AG09319 (cell line): Measurements from ENCODE around the gene EFCAB11.

Source experiments
- DNase-seq: peaks from one replicate; pipeline ENCODE4 v3.0.0-alpha.2; 2010; ENCODE audit warnings: low read depth; ENCODE audit errors: extremely low read depth
- TF ChIP-seq, protein P1 (sequence below): IDR thresholded peaks from 2 replicates; pipeline ENCODE4 v1.5.1; 2011; ENCODE audit warnings: low read depth, mild to moderate bottlenecking, inconsistent platforms, low read length, moderate library complexity

The EFCAB11 gene

DNA sequence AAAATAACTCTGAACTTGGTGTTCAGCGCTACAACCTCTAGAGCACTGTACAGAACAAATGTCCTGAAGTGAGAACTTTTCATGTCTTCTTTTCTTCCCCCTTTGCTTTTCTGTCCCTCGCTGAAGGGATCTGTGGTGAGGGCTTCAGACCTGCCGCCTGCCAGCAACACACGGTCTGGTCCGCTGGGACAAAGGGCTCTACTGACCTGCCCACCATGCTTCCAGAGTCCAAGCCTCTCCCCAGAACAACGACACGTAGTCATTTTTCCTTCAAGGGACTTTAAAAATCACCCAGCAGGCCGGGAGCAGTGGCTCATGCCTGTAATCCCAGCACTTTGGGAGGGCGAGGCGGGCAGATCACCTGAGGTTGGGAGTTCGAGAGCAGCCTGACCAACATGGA, 140.4 kb downstream of the EFCAB11 start:
- TF ChIP-seq, protein P1, sequence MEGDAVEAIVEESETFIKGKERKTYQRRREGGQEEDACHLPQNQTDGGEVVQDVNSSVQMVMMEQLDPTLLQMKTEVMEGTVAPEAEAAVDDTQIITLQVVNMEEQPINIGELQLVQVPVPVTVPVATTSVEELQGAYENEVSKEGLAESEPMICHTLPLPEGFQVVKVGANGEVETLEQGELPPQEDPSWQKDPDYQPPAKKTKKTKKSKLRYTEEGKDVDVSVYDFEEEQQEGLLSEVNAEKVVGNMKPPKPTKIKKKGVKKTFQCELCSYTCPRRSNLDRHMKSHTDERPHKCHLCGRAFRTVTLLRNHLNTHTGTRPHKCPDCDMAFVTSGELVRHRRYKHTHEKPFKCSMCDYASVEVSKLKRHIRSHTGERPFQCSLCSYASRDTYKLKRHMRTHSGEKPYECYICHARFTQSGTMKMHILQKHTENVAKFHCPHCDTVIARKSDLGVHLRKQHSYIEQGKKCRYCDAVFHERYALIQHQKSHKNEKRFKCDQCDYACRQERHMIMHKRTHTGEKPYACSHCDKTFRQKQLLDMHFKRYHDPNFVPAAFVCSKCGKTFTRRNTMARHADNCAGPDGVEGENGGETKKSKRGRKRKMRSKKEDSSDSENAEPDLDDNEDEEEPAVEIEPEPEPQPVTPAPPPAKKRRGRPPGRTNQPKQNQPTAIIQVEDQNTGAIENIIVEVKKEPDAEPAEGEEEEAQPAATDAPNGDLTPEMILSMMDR: no peak
- no peak for DNase-seq

DNA sequence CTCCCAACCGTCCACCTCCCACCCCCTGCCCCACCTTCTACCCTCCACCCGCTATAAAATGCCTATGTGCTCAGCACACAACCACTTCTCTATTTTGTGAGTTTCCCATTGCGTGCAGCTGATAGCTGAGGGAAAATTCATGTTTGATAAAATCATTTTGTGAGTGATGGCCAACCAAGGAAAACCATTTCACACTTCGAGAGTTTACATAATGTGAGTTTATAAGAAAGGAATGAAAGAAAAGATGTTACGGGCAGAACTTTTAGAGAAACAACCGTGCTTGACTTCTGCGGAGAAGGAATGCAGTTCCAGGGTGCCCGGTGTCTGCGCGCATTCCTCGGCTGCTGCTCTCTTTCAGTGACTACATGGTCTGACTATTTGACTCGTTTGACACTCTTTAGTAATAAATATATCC, 140.9 kb downstream of the EFCAB11 start:
- DNase-seq: no peak
- TF ChIP-seq, protein P1: no peak

DNA sequence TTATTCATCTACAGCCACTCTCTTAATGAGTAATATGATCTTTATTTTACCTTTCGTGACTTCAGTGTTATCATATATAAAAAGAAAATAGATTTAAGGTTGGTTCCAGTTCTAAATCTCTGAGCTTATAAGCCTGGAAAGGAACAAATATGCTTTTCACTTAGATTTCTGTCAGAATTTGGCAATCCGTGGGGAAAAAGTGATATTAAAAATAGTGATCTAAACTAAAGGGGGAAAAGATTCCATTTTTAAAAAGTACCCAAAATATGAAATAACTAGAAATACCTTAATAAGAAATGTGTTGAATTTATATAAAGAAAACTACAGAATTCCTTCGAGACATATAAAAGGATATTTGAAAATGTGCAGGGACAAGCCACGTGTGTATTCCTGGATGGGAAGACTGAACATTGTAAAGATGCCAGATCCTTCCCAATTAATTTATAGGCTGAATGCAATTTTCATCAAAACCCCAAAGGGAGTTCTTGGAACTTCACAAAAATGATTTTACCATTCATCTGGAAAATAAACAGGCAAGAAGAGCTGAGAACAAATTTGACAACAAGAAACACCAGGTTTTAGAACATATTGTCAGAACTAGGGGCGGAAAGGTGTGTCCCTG, 142.5 kb downstream of the EFCAB11 start:
- no peak for DNase-seq
- TF ChIP-seq, protein P1: no peak

DNA sequence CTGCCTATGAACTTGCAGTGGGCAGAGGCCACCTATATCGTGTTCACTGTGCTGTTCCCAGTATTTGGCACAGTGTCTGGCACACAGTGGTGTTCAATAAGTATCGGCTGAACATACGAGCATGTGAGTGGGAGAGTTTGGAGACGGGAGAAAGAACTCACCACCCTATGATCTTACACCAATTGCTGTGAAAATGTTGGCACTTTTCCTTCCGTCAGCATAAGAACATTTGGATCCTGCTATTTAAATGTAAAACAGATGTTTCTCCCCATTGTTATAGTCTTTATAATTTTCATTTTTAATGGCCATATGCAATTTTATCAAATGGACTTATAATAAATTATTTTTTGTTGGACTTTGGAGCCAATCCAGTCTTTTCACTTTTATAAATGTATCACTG, 144.4 kb downstream of the EFCAB11 start:
- TF ChIP-seq, protein P1: no peak
- no peak for DNase-seq

DNA sequence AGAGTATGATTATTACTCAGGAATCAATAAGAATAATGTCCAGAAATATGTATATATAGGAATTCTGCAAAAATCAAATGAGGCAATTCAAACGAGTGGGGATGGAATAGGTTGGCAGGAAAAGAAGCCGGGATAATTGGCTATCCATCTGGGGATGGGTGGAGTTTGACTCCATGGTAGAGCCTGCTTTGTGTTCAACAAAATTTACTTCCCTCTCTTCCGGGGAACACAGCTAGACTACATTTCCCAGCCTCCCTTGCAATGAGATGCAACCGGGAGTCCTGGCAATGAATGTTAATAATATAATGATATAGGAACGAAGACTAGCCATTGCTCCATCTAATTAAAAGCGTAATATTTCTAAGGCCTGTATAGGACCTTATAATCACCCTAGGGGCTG, 146.6 kb downstream of the EFCAB11 start:
- TF ChIP-seq, protein P1: no peak
- no peak for DNase-seq

DNA sequence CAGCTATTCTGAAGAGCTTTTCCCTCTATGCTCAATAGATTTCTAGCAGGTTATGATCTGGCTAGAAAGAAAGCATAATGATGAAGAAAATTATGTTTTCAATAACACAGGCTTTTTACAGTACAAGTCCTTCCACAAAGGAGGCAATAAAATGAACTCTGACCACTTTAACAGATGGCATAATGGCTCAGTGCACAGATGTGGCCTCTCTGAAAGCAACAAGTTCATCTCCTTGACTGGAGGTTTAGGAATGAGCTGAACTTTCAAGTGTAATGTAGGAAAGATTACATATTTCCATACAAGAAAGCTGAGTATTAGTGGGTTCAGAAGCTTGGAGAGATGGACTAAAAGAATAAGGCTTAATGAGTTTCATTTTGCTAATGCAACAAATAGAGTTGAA, 147.4 kb downstream of the EFCAB11 start:
- DNase-seq: no peak
- TF ChIP-seq, protein P1: no peak

DNA sequence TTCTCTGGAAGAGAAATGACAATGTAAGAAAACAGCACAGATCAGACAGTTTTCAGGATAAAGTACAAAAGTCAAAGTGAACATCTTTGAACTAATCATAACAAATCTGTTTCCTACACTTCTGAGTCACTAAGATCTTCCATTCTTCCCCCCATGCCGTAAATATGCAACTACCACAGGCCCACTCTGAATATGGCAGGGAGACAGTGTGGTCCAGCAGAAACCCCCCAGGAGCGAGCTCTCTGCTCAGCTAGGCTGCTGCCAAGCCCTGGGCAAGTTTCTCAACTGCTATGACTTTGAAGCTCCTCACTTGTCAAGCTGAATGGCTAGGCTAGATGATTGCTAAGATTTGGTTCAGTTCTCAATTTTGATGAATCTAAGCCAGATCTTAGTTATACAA, 148.1 kb downstream of the EFCAB11 start:
- DNase-seq: no peak
- TF ChIP-seq, protein P1: no peak
